DMS 273 (cell line): ENCODE data around the gene DLGAP1.

Experiments used
- DNase-seq: peaks from one replicate; lab custom pipeline; 2025; ENCODE audit not compliant: unreplicated experiment; lab: John Stamatoyannopoulos, UW

Gene DLGAP1

GRCh38 chr18:3960142-3960541 lies 495.0 kb downstream of the DLGAP1 start:
- DNase-seq, result no peak

DNA sequence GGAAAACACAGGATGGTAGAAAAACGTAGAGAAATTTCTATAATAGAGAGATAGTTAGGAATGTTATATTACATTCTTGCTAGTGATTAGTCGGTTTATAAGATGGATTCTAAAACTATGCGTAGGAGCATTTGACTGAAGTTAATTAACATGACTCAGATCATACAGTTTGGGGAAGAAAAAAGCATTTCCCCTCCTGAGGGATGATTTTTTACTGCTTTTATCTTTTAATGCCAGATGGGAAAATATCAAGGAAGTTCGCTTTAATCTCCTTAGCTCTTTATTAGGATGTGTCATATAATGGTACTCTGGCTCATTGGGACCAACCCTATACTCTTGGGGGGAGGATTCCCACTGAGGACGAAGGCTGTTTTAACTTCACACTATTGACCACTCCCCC lies 503.1 kb downstream of the DLGAP1 start:
- DNase-seq, result no peak

- DNase-seq, result no peak
These were observed 504.3 kb downstream of the DLGAP1 start for GRCh38 chr18:3950668-3951404.

DNA sequence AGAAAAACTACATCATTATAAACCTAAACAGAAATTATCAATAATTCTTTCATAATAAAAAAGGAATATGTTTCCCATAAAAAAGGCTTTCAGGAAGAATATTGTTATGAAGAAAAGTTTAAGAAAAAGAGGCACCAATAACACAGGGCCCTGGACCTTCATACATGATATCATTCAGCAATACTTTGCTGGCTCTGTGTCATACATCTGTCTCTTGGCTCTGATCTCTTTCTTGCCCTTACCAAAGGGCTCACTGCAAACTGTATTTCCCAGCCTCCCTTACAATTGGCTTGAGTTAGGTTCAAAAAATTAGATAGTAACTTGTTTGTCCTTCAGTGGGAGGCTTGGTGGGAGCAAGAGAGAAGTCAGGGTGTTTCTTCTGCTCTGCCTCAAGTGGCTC lies 506.1 kb downstream of the DLGAP1 start:
- DNase-seq, result no peak

GRCh38 chr18:3947383-3947782 lies 507.7 kb downstream of the DLGAP1 start:
- no peak for DNase-seq

DNA sequence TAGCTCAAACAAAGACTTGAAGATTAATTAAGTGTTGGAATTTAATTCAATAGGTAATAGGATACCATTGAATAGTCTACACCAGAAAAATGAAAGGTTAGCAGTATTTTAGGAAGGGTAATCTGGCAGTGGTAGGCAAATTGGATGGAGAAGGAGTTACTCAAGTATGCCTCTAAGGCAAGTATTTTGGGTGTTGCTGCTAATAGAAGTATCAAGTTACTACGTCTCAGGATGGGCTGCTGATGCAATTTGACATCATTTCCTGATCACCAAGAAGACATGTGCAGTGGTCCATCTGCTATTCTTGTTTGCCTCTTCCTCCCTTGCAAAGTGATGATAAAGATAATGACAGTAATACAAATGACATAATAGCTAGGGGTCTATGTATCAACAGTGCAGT lies 519.8 kb downstream of the DLGAP1 start:
- peak; percentile 5 for DNase-seq

DNA sequence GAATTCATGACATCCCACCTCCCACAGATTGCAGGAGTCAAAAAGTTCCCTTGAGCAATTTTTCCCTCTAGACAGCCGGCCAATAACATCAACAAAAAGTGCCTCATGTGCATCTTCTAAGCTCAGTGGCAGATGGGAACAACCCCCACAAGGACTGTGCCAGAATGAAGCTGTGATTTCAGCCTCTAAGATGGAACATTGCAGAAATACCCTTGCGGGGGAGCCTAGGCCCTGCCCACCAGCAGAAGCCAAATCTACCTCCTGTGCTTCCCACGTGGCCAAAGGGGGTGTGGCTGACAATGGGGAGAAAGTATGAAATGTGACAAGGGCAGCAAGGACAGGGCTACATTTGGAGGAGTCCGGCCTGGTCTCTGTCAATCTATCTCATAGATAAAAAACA lies 522.8 kb downstream of the DLGAP1 start:
- peak; percentile 89 for DNase-seq

- DNase-seq, result peak; percentile 38
These were observed 523.5 kb downstream of the DLGAP1 start for GRCh38 chr18:3931542-3932112.

DNA sequence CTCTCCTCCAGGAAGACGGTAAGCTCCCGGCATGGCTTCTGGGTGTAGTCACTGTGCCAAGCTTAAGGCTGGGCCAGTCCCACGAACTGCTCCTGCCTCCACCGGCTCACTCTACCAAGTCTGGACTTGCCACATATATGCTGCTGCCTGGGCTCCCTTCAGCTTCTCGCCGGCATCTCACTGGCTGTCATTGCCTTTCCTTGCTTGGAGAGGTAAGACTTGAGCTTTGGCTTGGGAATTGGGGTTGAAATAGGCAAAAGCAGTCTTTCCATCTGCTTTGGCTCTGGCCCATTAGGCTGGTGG lies 524.1 kb downstream of the DLGAP1 start:
- peak; percentile 48 for DNase-seq

- no peak for DNase-seq
These were observed 524.7 kb downstream of the DLGAP1 start for GRCh38 chr18:3930126-3931012.

GRCh38 chr18:3924455-3924854 lies 530.7 kb downstream of the DLGAP1 start:
- no peak for DNase-seq

GRCh38 chr18:3923750-3924149 lies 531.4 kb downstream of the DLGAP1 start:
- DNase-seq, result no peak

- no peak for DNase-seq
These were observed 533.3 kb downstream of the DLGAP1 start for GRCh38 chr18:3921826-3922225.

DNA sequence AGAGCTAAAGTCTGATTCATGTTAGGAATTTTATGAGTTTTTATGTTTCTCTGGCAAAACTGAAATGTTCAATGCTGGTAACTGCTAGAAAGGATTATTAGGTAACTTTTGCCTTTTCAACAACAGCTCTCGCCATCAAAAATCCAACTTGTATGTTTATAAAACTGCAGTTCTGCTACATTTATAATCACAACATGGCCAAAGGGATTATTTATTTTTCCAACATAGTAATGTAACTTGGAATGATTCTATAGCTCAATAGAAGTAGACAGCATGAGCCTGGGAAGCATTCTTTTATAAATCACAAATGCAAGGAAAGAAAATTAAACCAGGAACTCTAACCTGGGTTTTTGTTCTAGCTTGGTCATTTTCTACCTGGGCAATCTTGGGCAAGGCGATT lies 534.3 kb downstream of the DLGAP1 start:
- no peak for DNase-seq

DNA sequence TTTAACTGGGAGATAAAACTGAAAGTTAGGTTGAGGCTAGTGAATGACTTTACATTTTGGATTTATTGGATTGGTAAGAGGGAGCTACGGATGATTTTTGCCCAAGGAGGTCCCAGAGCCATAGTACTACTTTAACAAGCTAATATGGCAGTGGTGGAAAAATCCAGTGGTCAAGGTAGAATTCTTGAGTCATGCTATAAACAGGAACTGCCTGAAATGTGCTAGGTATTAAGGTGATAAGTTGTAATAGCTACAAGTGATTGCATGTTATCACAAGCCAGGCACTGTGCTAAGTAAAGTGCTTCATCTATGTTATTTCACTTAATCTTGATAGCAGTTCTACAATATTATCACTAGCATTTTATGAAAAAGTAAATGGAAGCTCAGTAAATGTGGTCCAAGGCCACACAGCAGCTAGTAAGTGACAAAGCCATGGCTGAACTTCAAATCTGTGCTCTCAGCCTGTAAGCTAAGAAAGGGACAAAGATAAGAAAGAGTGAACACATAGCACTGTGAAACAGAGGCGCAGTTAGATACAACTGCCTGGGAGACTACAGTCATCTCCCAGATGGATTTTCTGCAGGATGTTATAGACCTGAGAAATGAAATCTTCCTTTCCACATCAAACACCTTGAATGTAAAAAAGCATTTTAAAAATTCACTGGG lies 535.6 kb downstream of the DLGAP1 start:
- DNase-seq, result no peak

DNA sequence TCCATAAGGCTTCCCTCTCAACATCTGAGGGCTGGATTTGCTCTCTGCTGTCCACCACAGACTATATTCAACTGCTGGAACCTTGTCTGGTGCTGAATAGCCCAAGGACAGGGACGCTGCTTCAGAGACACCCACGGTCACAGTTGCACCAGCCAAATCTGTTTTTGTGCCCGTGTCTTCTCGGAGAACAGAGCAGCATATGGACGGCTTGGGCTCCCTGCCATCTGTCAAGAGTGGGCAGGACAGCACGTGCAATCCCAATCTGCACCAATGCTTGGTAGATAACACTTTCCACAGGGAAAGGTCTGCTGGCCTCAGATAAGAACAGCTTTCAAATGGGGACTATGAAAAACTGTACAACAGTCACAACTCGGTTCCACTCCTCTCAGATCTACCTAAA lies 539.0 kb downstream of the DLGAP1 start:
- peak; percentile 94 for DNase-seq

- DNase-seq, result peak; percentile 57
These were observed 540.1 kb downstream of the DLGAP1 start for GRCh38 chr18:3914833-3915610.

DNA sequence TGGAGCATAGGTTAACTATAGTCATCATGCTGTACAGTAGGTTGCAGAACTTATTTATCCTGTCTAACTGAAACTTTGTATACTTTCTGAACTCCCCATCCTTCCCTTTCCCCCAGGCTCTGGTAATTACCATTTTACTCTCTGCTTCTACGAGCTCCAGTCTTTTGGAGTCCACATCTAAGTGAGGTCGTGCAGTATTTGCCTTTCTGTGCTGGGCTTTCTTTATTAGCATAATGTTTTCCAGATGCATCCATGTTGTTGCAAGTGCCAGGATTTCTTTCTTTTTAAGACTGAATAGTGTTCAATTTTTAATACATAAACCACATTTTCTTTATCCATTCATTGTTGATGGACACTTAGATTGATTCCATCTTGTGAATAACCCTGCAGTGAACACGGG lies 541.0 kb downstream of the DLGAP1 start:
- peak; percentile 20 for DNase-seq

DNA sequence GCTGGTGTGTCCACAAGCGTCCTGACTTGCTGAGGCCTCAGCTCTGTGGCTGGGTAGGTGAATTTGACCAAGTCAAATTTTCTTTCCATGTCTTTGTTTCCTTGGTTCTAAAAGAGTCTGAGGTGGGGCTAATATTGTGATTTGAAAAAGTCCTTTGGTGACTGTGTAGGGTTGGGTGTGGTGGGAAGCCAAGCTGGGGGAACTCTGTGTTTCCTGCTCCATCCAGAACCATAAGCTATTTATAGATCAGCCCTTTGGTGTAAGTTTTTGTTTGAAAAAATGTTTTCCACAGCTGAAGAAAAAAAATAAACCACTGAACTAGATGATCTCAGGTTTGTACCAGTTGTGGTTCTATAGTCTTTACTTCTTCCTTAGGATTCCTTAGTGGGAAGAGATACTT lies 542.4 kb downstream of the DLGAP1 start:
- no peak for DNase-seq

GRCh38 chr18:3911413-3911812 lies 543.7 kb downstream of the DLGAP1 start:
- DNase-seq, result no peak

DNA sequence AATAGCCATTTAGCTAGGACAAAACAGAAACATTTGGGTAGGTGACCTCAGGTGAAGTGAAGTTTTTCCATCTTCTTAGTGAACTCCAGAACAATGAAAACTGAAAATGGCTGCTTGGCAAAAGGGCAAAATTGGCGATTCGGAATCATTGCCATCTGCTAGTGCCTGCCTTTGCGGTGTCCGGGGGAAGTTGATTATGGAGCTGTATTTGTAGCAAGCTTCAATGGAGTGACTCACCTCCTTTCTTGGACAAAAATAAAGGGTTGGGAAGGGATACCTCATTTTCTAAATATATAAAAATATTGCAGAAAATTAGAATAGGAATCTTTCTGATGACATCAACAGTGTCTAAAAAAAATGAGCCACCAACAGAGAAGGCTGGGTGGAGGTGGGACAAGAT lies 544.6 kb downstream of the DLGAP1 start:
- DNase-seq, result peak; percentile 43
